IPS-18c (cell line): ENCODE data around the gene PTBP2.

ENCODE experiments used
- H3K4me3 ChIP-seq: 2 replicates; pipeline ENCODE4 v1.7.0; 2013; ENCODE audit warnings: low read depth, mild to moderate bottlenecking, low read length, moderate library complexity; ENCODE audit not compliant: insufficient read depth
- H3K9me3 ChIP-seq: one replicate; pipeline ENCODE4 v1.6.1; 2013; ENCODE audit warnings: mild to moderate bottlenecking, low read length, moderate library complexity; ENCODE audit not compliant: control insufficient read depth, insufficient read depth

Gene PTBP2

GRCh38 chr1:96842215-96842614 is 120.6 kb downstream of the PTBP2 start:
- no peak overlapping the region for H3K4me3 ChIP-seq
- no peaks in the 10 kb centered on the region for H3K9me3 ChIP-seq

GRCh38 chr1:96843196-96843595 is 121.6 kb downstream of the PTBP2 start:
- no peak overlapping the region for H3K4me3 ChIP-seq
- H3K9me3 ChIP-seq, result no peaks in the 10 kb centered on the region

GRCh38 chr1:96843601-96844000 is 122.0 kb downstream of the PTBP2 start:
- Histone ChIP-seq H3K4me3 (no peak overlapping the region), H3K9me3 (no peaks in the 10 kb centered on the region)

GRCh38 chr1:96845464-96845863 is 123.9 kb downstream of the PTBP2 start:
- no peak overlapping the region for H3K4me3 ChIP-seq
- no peaks in the 10 kb centered on the region for H3K9me3 ChIP-seq

- H3K9me3 ChIP-seq, result no peaks in the 10 kb centered on the region
These were observed 140.3 kb downstream of the PTBP2 start for GRCh38 chr1:96861836-96862235.

GRCh38 chr1:96863449-96863848 is 141.9 kb downstream of the PTBP2 start:
- Histone ChIP-seq H3K9me3 (no peaks in the 10 kb centered on the region), H3K4me3 (no peak overlapping the region)

More at GRCh38 chr1:96861836-96862235, 140.3 kb downstream of the PTBP2 start:
- no peak overlapping the region for H3K4me3 ChIP-seq
